Measurements from ENCODE around the gene ADAM23.
A peak's percentile ranks its signal among the peaks of the same experiment; 100 is the strongest.

ADAM23 gene

GRCh38 chr2:206557321-206557720 lies 114.0 kb downstream of the ADAM23 start:
- Histone ChIP-seq H3K36me3 (ENCODE audit: insufficient read depth, low read length) (no peaks in the 10 kb centered on the region), H3K79me2 (ENCODE audit: insufficient read depth, low read length) (no peaks in the 10 kb centered on the region), H3K4me3 (ENCODE audit: low read depth in 1 of 2, low read length in 2 of 2) (no peak overlapping the region), H3K27ac (ENCODE audit: low read length) (no peak overlapping the region), H3K9me3 (ENCODE audit: insufficient read depth, low read length, severe bottlenecking) (no peaks in the 10 kb centered on the region), H3K4me2 (ENCODE audit: insufficient read depth, low read length) (no peak overlapping the region), H2AFZ (ENCODE audit: low read depth, low read length) (no peak overlapping the region), H3K9ac (ENCODE audit: low read depth, low read length) (no peak overlapping the region), H3K4me1 (ENCODE audit: insufficient read depth, low read length) (no peaks in the 10 kb centered on the region), H3K27me3 (ENCODE audit: insufficient read depth, low read length, poor library complexity) (peaks cover 6% of the 10 kb centered on the region), H4K20me1 (ENCODE audit: insufficient read depth, low read length) (no peaks in the 10 kb centered on the region)
- DNase-seq, result no peak
- no peak for ATAC-seq (ENCODE audit: insufficient read depth, low read depth)
- TF ChIP-seq CTCF (IDR thresholded peaks at IDR 0.05; ENCODE audit: borderline replicate concordance, extremely low read depth, low read length, poor library complexity, severe bottlenecking), result no peak
- no peak for TF ChIP-seq EZH2 (IDR thresholded peaks at IDR 0.05; ENCODE audit: borderline replicate concordance, low read depth, low read length, severe bottlenecking)

- ATAC-seq (ENCODE audit: insufficient read depth, low read depth) (peak; percentile 48), DNase-seq (no peak)
- Histone ChIP-seq H3K9ac (ENCODE audit: low read depth, low read length) (no peak overlapping the region), H3K79me2 (ENCODE audit: insufficient read depth, low read length) (no peaks in the 10 kb centered on the region), H3K4me1 (ENCODE audit: insufficient read depth, low read length) (no peaks in the 10 kb centered on the region), H4K20me1 (ENCODE audit: insufficient read depth, low read length) (no peaks in the 10 kb centered on the region), H3K4me2 (ENCODE audit: insufficient read depth, low read length) (no peak overlapping the region), H3K36me3 (ENCODE audit: insufficient read depth, low read length) (no peaks in the 10 kb centered on the region), H3K9me3 (ENCODE audit: insufficient read depth, low read length, severe bottlenecking) (no peaks in the 10 kb centered on the region), H2AFZ (ENCODE audit: low read depth, low read length) (no peak overlapping the region), H3K4me3 (ENCODE audit: low read depth in 1 of 2, low read length in 2 of 2) (no peak overlapping the region), H3K27me3 (ENCODE audit: insufficient read depth, low read length, poor library complexity) (peaks cover 6% of the 10 kb centered on the region), H3K27ac (ENCODE audit: low read length) (no peak overlapping the region)
- TF ChIP-seq CTCF (IDR thresholded peaks at IDR 0.05; ENCODE audit: borderline replicate concordance, extremely low read depth, low read length, poor library complexity, severe bottlenecking), result no peak
- no peak for TF ChIP-seq EZH2 (IDR thresholded peaks at IDR 0.05; ENCODE audit: borderline replicate concordance, low read depth, low read length, severe bottlenecking)
Observed at GRCh38 chr2:206558492-206558891, 115.2 kb downstream of the ADAM23 start.

- ATAC-seq (ENCODE audit: insufficient read depth, low read depth) (no peak), DNase-seq (no peak)
- Histone ChIP-seq H3K9ac (ENCODE audit: low read depth, low read length) (no peak overlapping the region), H4K20me1 (ENCODE audit: insufficient read depth, low read length) (no peaks in the 10 kb centered on the region), H3K27me3 (ENCODE audit: insufficient read depth, low read length, poor library complexity) (peaks cover 8% of the 10 kb centered on the region), H3K36me3 (ENCODE audit: insufficient read depth, low read length) (no peaks in the 10 kb centered on the region), H3K4me3 (ENCODE audit: low read depth in 1 of 2, low read length in 2 of 2) (no peak overlapping the region), H3K27ac (ENCODE audit: low read length) (no peak overlapping the region), H3K79me2 (ENCODE audit: insufficient read depth, low read length) (no peaks in the 10 kb centered on the region), H3K9me3 (ENCODE audit: insufficient read depth, low read length, severe bottlenecking) (no peaks in the 10 kb centered on the region), H3K4me1 (ENCODE audit: insufficient read depth, low read length) (no peaks in the 10 kb centered on the region), H3K4me2 (ENCODE audit: insufficient read depth, low read length) (no peak overlapping the region), H2AFZ (ENCODE audit: low read depth, low read length) (no peak overlapping the region)
- TF ChIP-seq CTCF (IDR thresholded peaks at IDR 0.05; ENCODE audit: borderline replicate concordance, extremely low read depth, low read length, poor library complexity, severe bottlenecking) (no peak), EZH2 (IDR thresholded peaks at IDR 0.05; ENCODE audit: borderline replicate concordance, low read depth, low read length, severe bottlenecking) (no peak)
Observed at GRCh38 chr2:206561962-206562361, 118.6 kb downstream of the ADAM23 start.

- no peaks in the 10 kb centered on the region for H3K79me2 ChIP-seq (ENCODE audit: insufficient read depth, low read length)
- no peak overlapping the region for H3K27ac ChIP-seq (ENCODE audit: low read length)
- no peak for ATAC-seq (ENCODE audit: insufficient read depth, low read depth)
- no peaks in the 10 kb centered on the region for H3K9me3 ChIP-seq (ENCODE audit: insufficient read depth, low read length, severe bottlenecking)
- no peaks in the 10 kb centered on the region for H3K4me1 ChIP-seq (ENCODE audit: insufficient read depth, low read length)
- no peak for DNase-seq
- no peaks in the 10 kb centered on the region for H3K36me3 ChIP-seq (ENCODE audit: insufficient read depth, low read length)
- H3K9ac ChIP-seq (ENCODE audit: low read depth, low read length), result no peak overlapping the region
- H3K4me2 ChIP-seq (ENCODE audit: insufficient read depth, low read length), result no peak overlapping the region
- H3K4me3 ChIP-seq (ENCODE audit: low read depth in 1 of 2, low read length in 2 of 2), result no peak overlapping the region
- H2AFZ ChIP-seq (ENCODE audit: low read depth, low read length), result no peak overlapping the region
- H3K27me3 ChIP-seq (ENCODE audit: insufficient read depth, low read length, poor library complexity), result peaks cover 8% of the 10 kb centered on the region
- TF ChIP-seq CTCF (IDR thresholded peaks at IDR 0.05; ENCODE audit: borderline replicate concordance, extremely low read depth, low read length, poor library complexity, severe bottlenecking) (no peak), EZH2 (IDR thresholded peaks at IDR 0.05; ENCODE audit: borderline replicate concordance, low read depth, low read length, severe bottlenecking) (no peak)
- H4K20me1 ChIP-seq (ENCODE audit: insufficient read depth, low read length), result no peaks in the 10 kb centered on the region
Observed at GRCh38 chr2:206562375-206562774, 119.0 kb downstream of the ADAM23 start.

Measured in DND-41 (cell line).